Hematopoietic multipotent progenitor cell treated with erythropoietin and hydrocortisone succinate and interleukin-3 and kit ligand, for 6 days (in vitro differentiated cells): ENCODE data around the gene MAPK9.

ENCODE experiments used
- DNase-seq: peaks from one replicate; pipeline ENCODE4 v3.0.0-alpha.2; 2015

MAPK9 gene

GRCh38 chr5:180291234-180291940 lies 496 bp downstream of the MAPK9 start:
- DNase-seq: peak; percentile 37

- peak; percentile 31 for DNase-seq
These were observed 1.2 kb downstream of the MAPK9 start for GRCh38 chr5:180290568-180291233.

GRCh38 chr5:180289966-180290365 lies 1.9 kb downstream of the MAPK9 start:
- DNase-seq: no peak

GRCh38 chr5:180289433-180289832 lies 2.5 kb downstream of the MAPK9 start:
- no peak for DNase-seq

- no peak for DNase-seq
These were observed 4.0 kb downstream of the MAPK9 start for GRCh38 chr5:180287868-180288267.

GRCh38 chr5:180287404-180287803 lies 4.5 kb downstream of the MAPK9 start:
- no peak for DNase-seq

- DNase-seq: no peak
These were observed 7.7 kb downstream of the MAPK9 start for GRCh38 chr5:180284149-180284548.

- DNase-seq: no peak
These were observed 8.8 kb downstream of the MAPK9 start for GRCh38 chr5:180283026-180283615.

- no peak for DNase-seq
These were observed 9.6 kb downstream of the MAPK9 start for GRCh38 chr5:180282281-180282680.

- DNase-seq: no peak
These were observed 10.2 kb downstream of the MAPK9 start for GRCh38 chr5:180281706-180282105.

GRCh38 chr5:180274695-180275094 lies 17.2 kb downstream of the MAPK9 start:
- DNase-seq: no peak

- no peak for DNase-seq
These were observed 20.7 kb downstream of the MAPK9 start for GRCh38 chr5:180271221-180271620.

- no peak for DNase-seq
These were observed 32.6 kb downstream of the MAPK9 start for GRCh38 chr5:180259260-180259611.

GRCh38 chr5:180253036-180253824 lies 38.7 kb downstream of the MAPK9 start:
- DNase-seq: no peak

- no peak for DNase-seq
These were observed 40.0 kb downstream of the MAPK9 start for GRCh38 chr5:180251887-180252286.

GRCh38 chr5:180251141-180251540 lies 40.7 kb downstream of the MAPK9 start:
- no peak for DNase-seq

- no peak for DNase-seq
These were observed 41.6 kb downstream of the MAPK9 start for GRCh38 chr5:180250329-180250728.

GRCh38 chr5:180241600-180241999 lies 50.3 kb downstream of the MAPK9 start:
- no peak for DNase-seq

- DNase-seq: no peak
These were observed 53.3 kb downstream of the MAPK9 start for GRCh38 chr5:180238631-180239030.

GRCh38 chr5:180235846-180236245 lies 56.0 kb downstream of the MAPK9 start:
- no peak for DNase-seq

- no peak for DNase-seq
These were observed 56.8 kb downstream of the MAPK9 start for GRCh38 chr5:180235077-180235476.

- no peak for DNase-seq
These were observed 57.6 kb downstream of the MAPK9 start for GRCh38 chr5:180234271-180234670.

GRCh38 chr5:180233729-180234128 lies 58.2 kb downstream of the MAPK9 start:
- DNase-seq: no peak

- DNase-seq: no peak
These were observed 61.9 kb downstream of the MAPK9 start for GRCh38 chr5:180230017-180230416.
